Urinary bladder (tissue), 4 donors: Measurements from ENCODE around the gene UBXN1. TPM values are rescaled to one million over a fixed set of nuclear protein-coding genes. Genes with fewer than 3 reads are reported as not detected.
A peak's percentile ranks its signal among the peaks of the same experiment; 100 is the strongest.

Experiments used
- DNase-seq: peaks from one replicate; pipeline ENCODE4 v3.0.0-alpha.2; 2015; ENCODE audit errors: extremely low spot score
- H3K27ac ChIP-seq: one replicate; pipeline ENCODE4 v1.5.1; 2013; ENCODE audit warnings: low read depth, mild to moderate bottlenecking, moderate library complexity
- H3K36me3 ChIP-seq: one replicate; pipeline ENCODE4 v1.6.1; 2013; ENCODE audit warnings: mild to moderate bottlenecking, moderate library complexity; ENCODE audit not compliant: insufficient read depth
- H3K4me1 ChIP-seq: one replicate; pipeline ENCODE4 v1.6.1; 2013; ENCODE audit warnings: mild to moderate bottlenecking, moderate library complexity; ENCODE audit not compliant: insufficient read depth
- H3K4me3 ChIP-seq: one replicate; pipeline ENCODE4 v1.5.1; 2013; ENCODE audit warnings: low read depth, low read length
- WGBS: extraction: QIAGEN DNeasy Blood & Tissue Kit; methylation state at CpG from one replicate; pipeline ENCODE4 v1.1.7; 2013; 5-methylcytosine and 5-hydroxymethylcytosine counted together
- polyA plus RNA-seq: library from polyadenylated mRNA; stranded (reverse); fragments of 200-250 nt; gene quantifications from one replicate; pipeline ENCODE4 v1.2.3, GENCODE V29; 2013
- total RNA-seq: library from RNA; depleted of rRNA; stranded (reverse); fragments of >200 nt; gene quantifications from one replicate; pipeline ENCODE4 v1.2.3, GENCODE V29; 2014
- donor health status: healthy with polysubstance abuse.
- donor health status: healthy.

Gene UBXN1, protein sequence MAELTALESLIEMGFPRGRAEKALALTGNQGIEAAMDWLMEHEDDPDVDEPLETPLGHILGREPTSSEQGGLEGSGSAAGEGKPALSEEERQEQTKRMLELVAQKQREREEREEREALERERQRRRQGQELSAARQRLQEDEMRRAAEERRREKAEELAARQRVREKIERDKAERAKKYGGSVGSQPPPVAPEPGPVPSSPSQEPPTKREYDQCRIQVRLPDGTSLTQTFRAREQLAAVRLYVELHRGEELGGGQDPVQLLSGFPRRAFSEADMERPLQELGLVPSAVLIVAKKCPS
- total RNA-seq (34.5 TPM), polyA plus RNA-seq (206 TPM)

DNA sequence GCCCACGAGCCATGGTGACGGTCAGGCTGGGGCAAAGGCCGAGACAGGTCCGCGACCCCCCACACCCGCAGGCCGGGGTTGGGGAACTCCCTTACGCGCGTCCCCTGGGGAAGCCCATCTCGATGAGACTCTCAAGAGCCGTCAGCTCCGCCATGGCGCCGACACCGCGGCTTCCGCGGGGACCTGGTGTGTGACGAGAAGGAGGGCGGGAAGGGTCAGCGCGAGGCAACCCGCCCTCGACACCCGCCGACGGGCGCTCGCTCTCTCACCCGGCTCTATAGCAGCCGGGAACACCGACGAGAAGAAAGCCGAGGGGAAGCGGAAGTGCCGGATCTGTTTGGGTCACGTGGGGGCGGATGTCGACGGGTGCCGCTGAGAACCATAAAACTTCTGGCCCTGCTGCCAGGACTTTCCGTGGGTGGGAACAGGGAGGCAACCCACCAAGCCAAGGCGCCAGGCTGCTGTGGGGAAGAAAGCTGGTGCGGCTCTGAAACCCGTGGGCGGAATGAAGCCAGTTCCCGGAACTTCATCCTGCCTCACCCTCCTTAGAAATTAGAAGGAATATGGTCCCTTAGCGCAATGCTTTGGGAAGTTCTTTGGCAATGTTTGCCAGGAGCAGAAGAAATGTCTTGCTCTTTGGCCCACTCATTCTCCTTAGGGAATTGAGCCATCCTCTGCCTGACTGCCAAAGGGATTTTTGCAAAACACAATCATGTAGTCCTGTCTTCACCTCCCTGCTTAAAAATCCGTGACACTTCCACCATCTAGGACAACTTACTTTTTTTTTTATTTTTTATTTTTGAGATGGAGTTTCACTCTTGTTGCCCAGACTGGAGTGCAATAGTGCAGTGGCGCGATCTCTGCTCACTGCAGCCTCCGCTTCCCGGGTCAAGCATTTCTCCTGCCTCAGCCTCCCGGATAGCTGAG is at the start of gene UBXN1:
UBXN1 (minus strand) TSS at position 304 of the 927 bp plus-strand sequence; CDS start at position 154, 150 bp downstream.
- Histone ChIP-seq H3K27ac (peak within 1 kb of the TSS; percentile 82), H3K36me3 (no peaks in the 10 kb centered on the region), H3K4me1 (no peaks in the 10 kb centered on the region), H3K4me3 (peak within 1 kb of the TSS; percentile 88)
- DNase-seq = peak; percentile 78
- 5% methylated on average over 55 of the region's 55 CpGs for WGBS

DNA sequence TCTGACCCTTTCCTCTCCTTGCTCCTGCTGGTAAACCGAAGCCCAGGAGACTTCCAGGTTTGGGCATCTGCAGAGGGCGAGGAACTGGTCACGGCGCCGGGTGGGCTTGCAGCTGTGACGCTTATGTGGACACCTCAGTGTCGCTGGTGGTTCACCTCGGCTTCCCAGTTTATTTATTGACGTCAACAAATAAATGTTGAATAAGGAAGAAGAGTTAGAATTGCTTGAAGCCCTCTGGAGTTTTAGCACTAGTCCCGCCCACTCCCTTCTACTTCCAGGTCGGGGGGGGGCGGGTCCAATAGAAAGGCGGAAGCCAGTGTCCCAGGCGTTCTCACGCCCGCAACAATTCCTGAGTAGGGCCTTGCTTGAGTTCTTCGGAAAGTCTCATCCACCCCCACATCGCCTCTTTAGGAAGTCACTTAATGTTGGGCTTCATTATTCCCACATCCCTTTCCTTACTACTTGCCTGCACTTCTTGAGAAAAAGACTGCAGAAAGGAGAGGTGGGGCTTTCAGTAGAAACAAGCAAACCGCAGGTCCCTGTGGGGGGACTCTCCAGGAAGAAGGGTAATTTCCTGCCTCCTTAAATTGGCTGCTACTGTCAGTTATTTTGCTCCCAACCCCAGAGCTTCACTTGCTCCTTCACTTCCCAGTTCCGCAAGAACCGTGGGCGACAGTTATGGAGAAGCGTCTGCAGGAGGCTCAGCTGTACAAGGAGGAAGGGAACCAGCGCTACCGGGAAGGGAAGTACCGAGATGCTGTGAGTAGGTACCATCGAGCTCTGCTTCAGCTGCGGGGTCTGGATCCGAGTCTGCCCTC is 49.5 kb upstream of the UBXN1 start, which contains the start of gene TTC9C:
TTC9C (plus strand) TSS at position 316 of the 818 bp plus-strand sequence; CDS start at position 679, 363 bp downstream.
- Histone ChIP-seq H3K4me1 (peaks cover 4% of the 10 kb centered on the region), H3K4me3 (peak within 1 kb of the TSS; percentile 93), H3K36me3 (peaks cover 5% of the 10 kb centered on the region), H3K27ac (peak within 1 kb of the TSS; percentile 92)
- peak; percentile 79 for DNase-seq
- WGBS = under 1% methylated on average over 29 of the region's 29 CpGs

DNA sequence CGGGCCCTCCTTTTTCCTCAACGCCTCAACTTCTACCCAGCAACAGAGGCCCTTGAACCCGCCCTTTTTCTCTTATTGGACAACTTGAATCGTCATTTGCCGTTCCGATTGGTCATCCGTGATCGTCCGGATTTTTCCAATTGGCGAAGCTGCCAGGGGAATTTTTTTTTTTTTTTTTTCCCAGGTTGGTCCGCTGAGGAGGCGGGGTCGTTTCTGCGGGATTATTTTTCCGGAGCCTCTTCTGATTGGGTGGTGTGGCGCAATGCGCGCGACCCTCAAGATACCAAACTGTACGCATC is 48.9 kb upstream of the UBXN1 start:
- DNase-seq = peak; percentile 99
- Histone ChIP-seq H3K4me3 (peak overlapping the region; percentile 62), H3K27ac (peak overlapping the region; percentile 69), H3K4me1 (peaks cover 4% of the 10 kb centered on the region), H3K36me3 (peaks cover 4% of the 10 kb centered on the region)
- WGBS = under 1% methylated on average over 20 of the region's 20 CpGs

DNA sequence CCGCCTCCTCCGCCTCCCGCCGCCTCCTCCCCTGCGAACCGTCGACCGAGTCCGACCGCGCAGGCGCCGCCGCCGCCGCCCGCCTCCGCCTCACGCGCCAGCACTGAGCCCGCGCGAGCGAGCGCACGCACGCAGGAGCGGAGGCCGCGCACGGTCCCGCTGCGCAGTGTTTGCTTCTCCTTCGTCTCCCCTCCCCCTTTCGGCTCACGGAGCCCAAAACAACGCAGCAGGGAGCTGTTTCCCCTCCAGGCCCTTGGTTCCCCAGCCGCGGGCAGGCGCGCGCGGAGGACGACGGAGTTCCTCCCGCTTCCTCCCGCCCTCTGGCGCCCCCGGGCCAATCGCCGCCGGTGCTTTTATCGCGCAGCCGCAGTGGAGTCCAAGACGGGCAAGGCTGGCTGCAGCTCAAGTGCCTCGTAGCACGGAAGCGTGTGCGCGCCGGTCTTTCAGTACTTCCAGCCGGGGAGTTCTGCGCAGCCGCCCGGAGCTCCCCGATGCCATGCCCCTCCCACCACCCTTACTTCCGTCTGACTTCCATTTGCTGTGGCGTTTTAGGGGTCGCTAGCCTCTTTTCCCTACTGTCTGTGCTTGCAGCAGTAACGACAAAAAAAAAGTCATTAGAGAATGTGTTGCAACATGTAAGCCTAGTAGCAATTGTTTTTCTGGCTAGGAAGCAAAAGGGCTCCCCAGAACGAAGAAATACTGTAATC is 48.4 kb upstream of the UBXN1 start, which contains the start of gene HNRNPUL2:
HNRNPUL2 (minus strand) TSS at position 293 of the 707 bp plus-strand sequence. CDS start 301 bp downstream, outside the sequence.
- H3K4me1 ChIP-seq = peaks cover 4% of the 10 kb centered on the region
- peak; percentile 98 for DNase-seq
- peak within 1 kb of the TSS; percentile 92 for H3K27ac ChIP-seq
- peaks cover 6% of the 10 kb centered on the region for H3K36me3 ChIP-seq
- peak within 1 kb of the TSS; percentile 93 for H3K4me3 ChIP-seq
- WGBS = under 1% methylated on average over 72 of the region's 72 CpGs

DNA sequence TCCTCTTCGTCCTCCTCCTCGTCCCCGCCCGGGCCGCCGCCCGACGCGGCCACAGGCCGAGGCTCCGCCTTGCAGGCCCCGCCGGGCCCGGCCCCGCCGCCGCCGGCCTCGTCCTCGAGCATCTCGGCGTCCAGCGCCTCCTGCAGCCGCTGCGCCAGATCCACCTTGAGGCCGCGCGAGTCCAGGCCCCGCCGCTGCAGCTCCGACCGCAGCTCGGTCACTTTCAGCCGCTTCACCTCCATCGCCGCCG is 48.0 kb upstream of the UBXN1 start:
- Histone ChIP-seq H3K4me3 (peak overlapping the region; percentile 93), H3K4me1 (peaks cover 4% of the 10 kb centered on the region), H3K36me3 (peaks cover 9% of the 10 kb centered on the region), H3K27ac (peak overlapping the region; percentile 92)
- WGBS = under 1% methylated on average over 37 of the region's 37 CpGs
- DNase-seq = no peak

DNA sequence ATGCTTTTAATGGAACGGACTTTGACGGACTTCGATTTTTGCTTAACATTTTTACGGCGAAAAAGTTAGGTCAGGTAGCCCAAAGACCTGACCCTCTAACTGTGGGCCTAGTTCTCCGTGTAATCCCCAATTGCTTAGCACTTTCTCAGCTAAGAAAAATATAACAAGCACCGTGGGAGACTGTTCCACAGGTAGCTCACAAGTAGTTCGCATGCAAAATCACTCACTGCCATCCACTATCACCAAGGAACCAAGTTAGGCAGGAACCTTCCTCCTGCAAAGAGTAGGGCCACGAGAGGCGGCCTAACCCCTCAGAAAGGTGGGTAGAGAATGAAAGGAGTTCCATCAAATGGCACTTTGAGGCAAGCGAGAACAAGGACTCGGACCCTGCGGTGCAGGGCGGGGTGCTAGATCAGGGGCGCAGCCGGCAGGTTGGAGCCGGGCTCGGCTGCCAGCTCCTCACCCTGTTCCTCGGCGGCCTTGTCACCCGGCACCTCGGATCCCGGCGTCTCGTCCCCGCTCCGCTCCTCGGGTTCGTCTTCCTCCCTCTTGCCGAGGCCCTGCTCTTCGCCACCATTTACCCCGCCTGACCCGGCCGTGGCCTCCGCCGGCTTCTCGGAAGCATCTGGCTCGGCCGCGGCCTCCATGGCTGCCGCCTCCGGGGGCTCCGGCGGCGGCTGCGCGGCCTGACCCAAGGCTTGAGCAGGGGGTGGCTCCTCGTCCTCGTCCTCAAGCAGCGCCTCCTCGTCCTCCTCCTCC is 47.5 kb upstream of the UBXN1 start:
- Histone ChIP-seq H3K4me3 (peak overlapping the region; percentile 93), H3K4me1 (peaks cover 4% of the 10 kb centered on the region), H3K36me3 (peaks cover 7% of the 10 kb centered on the region), H3K27ac (peak overlapping the region; percentile 92)
- WGBS = under 1% methylated on average over 51 of the region's 51 CpGs
- no peak for DNase-seq

DNA sequence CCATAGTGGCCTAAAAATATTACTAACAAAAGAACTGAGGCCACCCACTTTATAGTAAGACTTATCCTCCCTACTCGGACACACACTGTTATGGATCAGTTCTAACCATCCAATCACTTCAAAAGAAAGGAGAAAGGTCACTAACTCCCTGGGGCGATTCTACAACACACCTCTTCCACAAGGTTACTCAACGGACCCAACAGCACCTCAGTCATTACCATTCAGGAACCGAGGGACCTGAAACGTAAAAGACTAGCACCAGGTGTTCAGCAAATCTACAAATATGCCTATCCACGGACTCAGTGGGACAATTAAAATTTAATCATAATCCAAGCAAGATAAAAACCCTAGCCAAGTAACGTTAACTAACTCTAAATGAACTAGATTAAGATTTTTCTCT is 46.8 kb upstream of the UBXN1 start:
- under 1% methylated on average over 7 of the region's 7 CpGs for WGBS
- peak overlapping the region; percentile 93 for H3K4me3 ChIP-seq
- peaks cover 10% of the 10 kb centered on the region for H3K36me3 ChIP-seq
- DNase-seq = no peak
- H3K27ac ChIP-seq = no peak overlapping the region
- H3K4me1 ChIP-seq = peaks cover 4% of the 10 kb centered on the region

DNA sequence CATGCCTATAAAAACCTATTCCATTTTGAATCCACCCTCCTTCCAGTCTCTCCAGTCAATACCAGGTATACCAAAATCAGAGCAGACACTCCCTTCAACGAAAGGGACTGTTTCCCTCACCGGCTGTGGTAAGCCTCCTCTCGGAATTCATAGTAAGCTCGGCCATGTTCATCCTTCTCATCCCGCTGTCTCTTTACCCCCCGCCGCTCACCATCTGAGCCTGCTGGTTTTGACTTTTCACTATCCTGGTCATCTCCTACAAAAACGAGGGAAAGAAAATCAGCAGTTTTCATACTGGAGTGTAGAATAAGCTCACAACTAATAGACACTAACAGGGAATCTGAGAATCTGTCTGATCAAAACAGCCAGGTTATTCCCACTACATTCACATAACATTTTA is 45.3 kb upstream of the UBXN1 start:
- DNase-seq = no peak
- no peak overlapping the region for H3K4me3 ChIP-seq
- no peak overlapping the region for H3K27ac ChIP-seq
- H3K36me3 ChIP-seq = peaks cover 17% of the 10 kb centered on the region
- H3K4me1 ChIP-seq = peaks cover 4% of the 10 kb centered on the region
- WGBS = 42% methylated on average over 8 of the region's 8 CpGs

DNA sequence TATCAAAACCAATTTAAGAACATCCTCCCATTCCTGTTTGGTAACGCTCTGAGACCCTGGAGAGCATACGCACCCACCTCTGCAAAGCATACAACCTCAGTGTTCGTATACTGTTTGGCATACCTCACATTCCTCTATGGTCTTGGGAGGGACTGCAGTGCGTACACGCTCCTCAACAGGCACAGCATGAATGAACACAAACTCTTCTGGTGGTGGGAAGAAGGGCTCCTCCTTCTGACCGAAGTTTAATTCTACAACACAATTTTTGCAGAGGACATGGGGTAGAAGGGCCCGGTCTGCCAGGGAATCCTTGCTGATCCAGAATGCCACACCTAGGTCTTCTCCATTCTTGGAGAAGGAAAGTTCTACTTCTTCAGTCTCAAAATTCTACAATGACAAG is 43.1 kb upstream of the UBXN1 start:
- Histone ChIP-seq H3K27ac (no peak overlapping the region), H3K4me1 (peaks cover 4% of the 10 kb centered on the region), H3K4me3 (no peak overlapping the region), H3K36me3 (peaks cover 20% of the 10 kb centered on the region)
- 66% methylated on average over 7 of the region's 7 CpGs for WGBS
- no peak for DNase-seq

DNA sequence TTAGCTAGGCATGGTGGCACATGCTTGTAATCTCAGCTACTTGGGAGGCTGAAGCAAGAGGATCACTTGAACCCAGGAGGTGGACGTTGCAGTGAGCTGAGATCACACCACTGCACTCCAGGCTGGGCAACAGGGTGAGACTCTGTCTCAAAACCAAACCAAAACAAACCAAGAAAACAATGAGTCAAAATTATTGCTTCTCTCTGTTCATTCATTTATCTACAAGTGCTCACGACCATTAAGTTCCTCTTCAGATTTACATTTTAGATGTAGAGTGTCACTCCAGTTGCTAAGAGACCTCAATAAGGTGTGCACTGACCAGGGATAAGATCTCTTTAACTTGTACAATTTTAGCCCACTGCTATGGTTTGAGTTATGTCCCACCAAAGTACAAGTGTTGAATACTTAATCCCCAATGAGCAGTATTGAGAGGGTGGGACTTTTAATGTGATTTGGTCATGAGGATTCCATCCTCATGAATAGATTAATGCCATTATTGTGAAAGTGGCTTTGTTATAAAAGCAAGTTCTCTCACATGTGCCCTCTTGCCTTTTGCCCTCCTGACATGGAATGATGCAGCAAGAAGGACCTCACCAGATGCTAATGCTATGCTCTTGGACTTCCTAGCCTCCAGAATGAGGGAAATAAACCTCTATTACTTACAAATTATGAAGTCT is 40.6 kb upstream of the UBXN1 start:
- H3K36me3 ChIP-seq = peaks cover 27% of the 10 kb centered on the region
- no peak overlapping the region for H3K4me3 ChIP-seq
- H3K4me1 ChIP-seq = peaks cover 4% of the 10 kb centered on the region
- WGBS = 78% methylated on average over 2 of the region's 2 CpGs
- no peak overlapping the region for H3K27ac ChIP-seq
- DNase-seq = no peak

DNA sequence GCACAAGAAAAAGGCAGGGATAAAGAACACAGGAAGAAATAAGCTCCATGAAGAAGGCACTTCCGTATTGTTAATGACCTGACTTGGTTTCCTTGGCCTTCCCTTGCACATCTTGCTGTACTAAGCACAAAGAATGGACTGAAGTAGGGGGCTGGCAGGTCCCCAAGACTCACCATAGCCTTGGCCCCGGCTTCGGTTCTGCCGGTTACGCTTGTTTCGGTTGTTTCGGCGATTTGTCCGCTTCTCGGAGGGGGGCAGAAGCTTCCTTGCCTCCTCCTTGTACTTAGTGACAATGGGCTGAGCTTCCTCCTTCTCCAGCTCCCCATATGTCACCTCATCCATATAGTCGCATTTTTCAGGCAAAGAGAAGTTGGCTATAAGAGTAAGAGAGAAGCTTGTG is 37.9 kb upstream of the UBXN1 start:
- WGBS = 95% methylated on average over 11 of the region's 11 CpGs
- Histone ChIP-seq H3K4me3 (no peak overlapping the region), H3K4me1 (no peaks in the 10 kb centered on the region), H3K27ac (no peak overlapping the region), H3K36me3 (peaks cover 22% of the 10 kb centered on the region)
- no peak for DNase-seq

DNA sequence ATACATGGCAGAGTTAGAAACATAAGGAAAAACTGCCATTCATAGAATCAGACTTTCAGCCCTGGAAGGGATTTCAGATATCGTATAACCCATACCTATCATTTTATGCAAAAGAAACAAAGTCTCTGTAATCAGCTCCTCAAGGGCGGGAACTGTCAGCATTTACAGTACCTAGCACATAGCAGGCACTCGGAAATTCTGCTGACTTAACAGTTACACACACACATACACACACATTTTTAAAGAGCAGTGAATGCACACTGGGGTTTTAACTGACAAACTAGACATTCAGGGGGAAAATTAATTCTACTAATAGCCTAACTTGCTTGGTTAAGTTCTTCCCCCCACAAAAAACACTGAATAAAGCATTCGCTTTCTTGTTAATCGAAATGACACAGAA is 37.3 kb upstream of the UBXN1 start:
- H3K4me3 ChIP-seq = no peak overlapping the region
- H3K4me1 ChIP-seq = no peaks in the 10 kb centered on the region
- no peak for DNase-seq
- H3K27ac ChIP-seq = no peak overlapping the region
- H3K36me3 ChIP-seq = peaks cover 22% of the 10 kb centered on the region
- 89% methylated on average over 5 of the region's 5 CpGs for WGBS
